H1 (cell line): Measurements from ENCODE around the gene RRP9. TPM values are rescaled to one million over a fixed set of nuclear protein-coding genes. Genes with fewer than 3 reads are reported as not detected.

ENCODE experiments used
- CTCF ChIA-PET: fragments of 300-600 bp; sonication (Branson Sonifier 250); formaldehyde crosslinking; loops from one replicate; lab custom pipeline; 2021; ENCODE audit not compliant: partially characterized antibody; lab: Charles Lee
- POLR2A ChIA-PET: fragments of 300-600 bp; sonication (Branson Sonifier 250); formaldehyde crosslinking; loops from one replicate; lab custom pipeline; 2021; ENCODE audit warnings: inconsistent platforms; ENCODE audit not compliant: partially characterized antibody; lab: Charles Lee
- DNase-seq, 2 experiments: peaks; one replicate each; pipeline versions ENCODE4 v3.0.0 to v3.0.0-alpha.2; 2010 to 2022; ENCODE audit warnings: low spot score in 2 of 2, low read depth in 1 of 2, mixed read lengths in 1 of 2
- FAIRE-seq: peaks from 2 replicates; lab custom pipeline; 2011; peaks lifted over from hg19 to GRCh38; lab: Jason Lieb, UNC
- H2AFZ ChIP-seq: 2 replicates; pipeline ENCODE4 v1.8.1; 2012; ENCODE audit warnings: low read length, inconsistent platforms
- H2AK5ac ChIP-seq: 2 replicates; pipeline ENCODE4 v1.6.1; 2013; ENCODE audit warnings: low read depth, low read length
- H2BK120ac ChIP-seq: replicated peaks from 2 replicates; pipeline ENCODE3; 2013; ENCODE audit warnings: low read depth, low read length, inconsistent platforms
- H2BK12ac ChIP-seq: 2 replicates; pipeline ENCODE4 v1.6.1; 2013; ENCODE audit warnings: low read depth, low read length
- H2BK15ac ChIP-seq: 2 replicates; pipeline ENCODE4 v1.6.1; 2013; ENCODE audit warnings: low read length
- H2BK20ac ChIP-seq: 2 replicates; pipeline ENCODE4 v1.6.1; 2013; ENCODE audit warnings: low read length
- H2BK5ac ChIP-seq: 2 replicates; pipeline ENCODE4 v1.6.1; 2013; ENCODE audit warnings: low read depth, low read length
- H3K14ac ChIP-seq: 2 replicates; pipeline ENCODE4 v1.6.1; 2013; ENCODE audit warnings: inconsistent platforms; ENCODE audit not compliant: insufficient read length
- H3K18ac ChIP-seq: 2 replicates; pipeline ENCODE4 v1.6.1; 2013; ENCODE audit warnings: low read length; ENCODE audit errors: extremely low read depth
- H3K23ac ChIP-seq: 2 replicates; pipeline ENCODE4 v1.6.1; 2013; ENCODE audit warnings: inconsistent platforms; ENCODE audit not compliant: insufficient read length
- H3K23me2 ChIP-seq: 2 replicates; pipeline ENCODE4 v1.6.1; 2013; ENCODE audit warnings: low read depth, low read length
- H3K27ac ChIP-seq: 2 replicates; pipeline ENCODE4 v1.6.1; 2011; ENCODE audit warnings: low read depth, low read length, inconsistent platforms
- H3K27me3 ChIP-seq, 4 experiments: replicated peaks in 1 of 4; 1 replicate in 1 of 4; 2 replicates in 3 of 4; pipeline versions ENCODE4 v1.6.1 to v1.8.1; 2011 to 2013; ENCODE audit warnings: low read length in 3 of 4, mild to moderate bottlenecking in 3 of 4, inconsistent platforms in 2 of 4, mixed read lengths in 2 of 4, moderate library complexity in 1 of 4; ENCODE audit not compliant: control insufficient read depth in 3 of 4, insufficient read depth in 3 of 4; ENCODE audit errors: extremely low read depth in 1 of 4
- H3K36me3 ChIP-seq, 4 experiments: 2 replicates each; pipeline versions ENCODE4 v1.6.1 to v1.8.1; 2011 to 2013; ENCODE audit warnings: mild to moderate bottlenecking in 4 of 4, low read length in 3 of 4, moderate library complexity in 2 of 4, control low read depth in 1 of 4, inconsistent platforms in 1 of 4; ENCODE audit not compliant: insufficient read depth in 4 of 4, control insufficient read depth in 2 of 4
- H3K4ac ChIP-seq: replicated peaks from 2 replicates; pipeline ENCODE3; 2013; ENCODE audit warnings: low read length, low read depth, mixed read lengths, inconsistent platforms; ENCODE audit not compliant: insufficient read length
- H3K4me1 ChIP-seq, 4 experiments: replicated peaks in 1 of 4; 1 replicate in 1 of 4; 2 replicates in 3 of 4; pipeline versions ENCODE4 v1.6.1 to v1.8.1; 2011 to 2013; ENCODE audit warnings: low read length in 3 of 4, inconsistent platforms in 2 of 4, mixed read lengths in 1 of 4; ENCODE audit not compliant: insufficient read depth in 4 of 4, control insufficient read depth in 3 of 4
- H3K4me2 ChIP-seq, 2 experiments: 2 replicates each; pipeline versions ENCODE4 v1.6.1 to v1.8.1; 2011 to 2013; ENCODE audit warnings: low read depth in 2 of 2, low read length in 2 of 2, control low read depth in 1 of 2, inconsistent platforms in 1 of 2, mild to moderate bottlenecking in 1 of 2; ENCODE audit not compliant: insufficient read depth in 1 of 2
- H3K4me3 ChIP-seq, 4 experiments: fragments of 200-600, 300-600 bp in 1 of 4; sonication (generic), shearing (Covaris generic), sonication (Bioruptor Twin) in 1 of 4; 2 replicates each; pipeline versions ENCODE4 v1.5.1 to v1.8.1; 2011 to 2016; ENCODE audit warnings: low read length in 4 of 4, low read depth in 3 of 4, control low read depth in 2 of 4, inconsistent platforms in 2 of 4, mild to moderate bottlenecking in 2 of 4, mixed read lengths in 1 of 4, moderate library complexity in 1 of 4; ENCODE audit not compliant: insufficient read depth in 2 of 4; ENCODE audit errors: extremely low read depth in 1 of 4
- H3K56ac ChIP-seq: replicated peaks from 2 replicates; pipeline ENCODE3; 2013; ENCODE audit warnings: low read depth, mild to moderate bottlenecking, mixed read lengths, low read length, inconsistent platforms; ENCODE audit not compliant: insufficient read length
- H3K79me1 ChIP-seq: 2 replicates; pipeline ENCODE4 v1.6.1; 2013; ENCODE audit warnings: low read depth, low read length, control low read depth
- H3K79me2 ChIP-seq, 2 experiments: 2 replicates each; pipeline versions ENCODE4 v1.6.1 to v1.8.1; 2012 to 2013; ENCODE audit warnings: low read length in 2 of 2, mild to moderate bottlenecking in 2 of 2, inconsistent platforms in 1 of 2; ENCODE audit not compliant: insufficient read depth in 2 of 2, control insufficient read depth in 1 of 2
- H3K9ac ChIP-seq, 4 experiments: replicated peaks in 1 of 4; 1 replicate in 1 of 4; 2 replicates in 3 of 4; pipeline versions ENCODE4 v1.6.1 to v1.8.1; 2011 to 2013; ENCODE audit warnings: low read depth in 3 of 4, low read length in 3 of 4, control low read depth in 2 of 4, mild to moderate bottlenecking in 2 of 4, moderate library complexity in 2 of 4, inconsistent platforms in 1 of 4; ENCODE audit errors: extremely low read depth in 1 of 4
- H3K9me3 ChIP-seq, 2 experiments: 2 replicates each; pipeline versions ENCODE4 v1.6.1 to v1.8.1; 2012 to 2013; ENCODE audit warnings: mild to moderate bottlenecking in 2 of 2, moderate library complexity in 2 of 2, control low read depth in 1 of 2, inconsistent platforms in 1 of 2, low read depth in 1 of 2, low read length in 1 of 2, mixed read lengths in 1 of 2; ENCODE audit not compliant: insufficient read depth in 2 of 2
- H4K20me1 ChIP-seq, 2 experiments: replicated peaks in 1 of 2; 2 replicates each; pipeline versions ENCODE3 to v1.8.1; 2011 to 2013; ENCODE audit warnings: inconsistent platforms in 2 of 2, low read length in 2 of 2, mild to moderate bottlenecking in 1 of 2; ENCODE audit not compliant: insufficient read depth in 2 of 2, control insufficient read depth in 1 of 2
- H4K5ac ChIP-seq: 2 replicates; pipeline ENCODE4 v1.6.1; 2013; ENCODE audit warnings: low read length, low read depth, mixed read lengths, inconsistent platforms; ENCODE audit not compliant: insufficient read length
- H4K8ac ChIP-seq: 2 replicates; pipeline ENCODE4 v1.8.0; 2013; ENCODE audit warnings: mild to moderate bottlenecking, moderate library complexity, low read length, inconsistent platforms; ENCODE audit not compliant: insufficient read depth; ENCODE audit errors: extremely low read depth
- H4K91ac ChIP-seq: replicated peaks from 2 replicates; pipeline ENCODE3; 2013; ENCODE audit warnings: low read length, mixed read lengths, inconsistent platforms; ENCODE audit not compliant: insufficient read length
- PHF8 ChIP-seq: fragments of 200-600 bp; sonication (generic); conservative IDR thresholded peaks from 2 replicates; pipeline ENCODE4 v1.7.1; 2012; ENCODE audit warnings: low read depth, mild to moderate bottlenecking, inconsistent platforms, low read length, moderate library complexity
- SAP30 ChIP-seq: fragments of 300-600 bp; sonication (generic); IDR thresholded peaks from 2 replicates; pipeline ENCODE4 v1.7.1; 2012; ENCODE audit warnings: low read length, moderate library complexity, mild to moderate bottlenecking, inconsistent platforms; ENCODE audit not compliant: insufficient read depth, insufficient replicate concordance
- YY1 ChIP-seq: IDR thresholded peaks from 2 replicates; pipeline ENCODE4 v1.6.1; 2011; ENCODE audit warnings: low read depth, mild to moderate bottlenecking, low read length
- WGBS, 2 experiments: shearing (Covaris generic) in 1 of 2; methylation state at CpG; one replicate each; pipeline versions ENCODE4 v1.1.6 to v1.1.7; 2013 to 2015; ENCODE audit warnings: low lambda C conversion rate in 2 of 2, mixed read lengths in 2 of 2, inconsistent platforms in 1 of 2, low coverage in 1 of 2, missing lambda C conversion rate in 1 of 2; ENCODE audit not compliant: insufficient replicate concordance in 2 of 2, insufficient coverage in 1 of 2, insufficient read length in 1 of 2; ENCODE audit errors: extremely low coverage in 1 of 2, missing lambda C conversion rate in 1 of 2; 5-methylcytosine and 5-hydroxymethylcytosine counted together
- polyA plus RNA-seq, 7 experiments: library from polyadenylated mRNA; depleted of rRNA in 3 of 7; stranded (reverse) in 5 of 7; unstranded in 2 of 7; fragments of >200 nt in 5 of 7; fragments of 200-250 nt in 2 of 7; gene quantifications; 1 replicate in 5 of 7; 2 replicates in 1 of 7; 4 replicates in 1 of 7; pipeline versions ENCODE4 v1.2.1 to v1.2.3, GENCODE V29; 2011 to 2013; ENCODE audit warnings: missing spikeins in 2 of 7, mixed read lengths in 2 of 7
- total RNA-seq: library from RNA; stranded (reverse); fragmentation: NEBNext Ultra II Directional; extraction: Animal tissue kit (Norgen Biotek cat#: 25700); gene quantifications from 2 replicates; pipeline ENCODE4 v1.2.1, GENCODE V29; 2021

The RRP9 gene
- total and polyA plus RNA-seq, 2 of the 8 experiments (the other 6 are each of a cell fraction or from before 2014, with no cell fraction given) = 55.6 to 68.9 TPM

GRCh38 chr3:51908026-51908425 is 33.7 kb downstream of the RRP9 start:
- Histone ChIP-seq H3K4me3 (no peak overlapping the region), H3K23ac (no peak overlapping the region), H4K20me1 (no peaks in the 10 kb centered on the region), H3K4ac (no peak overlapping the region), H3K9ac (no peak overlapping the region), H4K91ac (no peak overlapping the region), H3K27ac (no peak overlapping the region), H3K9me3 (no peaks in the 10 kb centered on the region; a peak in 1 of 4 replicates), H2BK12ac (no peak overlapping the region), H3K4me2 (no peak overlapping the region), H3K36me3 (no peaks in the 10 kb centered on the region), H2BK5ac (no peak overlapping the region), H3K79me1 (no peaks in the 10 kb centered on the region), H4K5ac (no peak overlapping the region), H3K14ac (no peak overlapping the region), H4K8ac (no peak overlapping the region), H3K27me3 (no peaks in the 10 kb centered on the region), H2AK5ac (no peak overlapping the region), H2BK120ac (no peak overlapping the region), H3K4me1 (no peaks in the 10 kb centered on the region), H3K23me2 (no peaks in the 10 kb centered on the region; the same call in 1 of the 2 replicates), H2AFZ (no peak overlapping the region), H3K79me2 (no peaks in the 10 kb centered on the region; a peak in 1 of 4 replicates), H2BK20ac (no peak overlapping the region), H3K56ac (no peak overlapping the region), H3K18ac (no peak overlapping the region), H2BK15ac (no peak overlapping the region)
- POLR2A ChIA-PET = no interaction called here
- FAIRE-seq = no peak
- WGBS, 2 experiments = 85% methylated on average over 4 of the region's 4 CpGs; no CpG with 5 or more reads in 1 of the 2 experiments
- CTCF ChIA-PET = interaction anchor here (1.1 kb wide), 1 partner anchor 467 kb away, joined by 5 read pairs; no protein-coding TSS in a partner anchor
- DNase-seq = no peak
- TF ChIP-seq SAP30 (no peak), PHF8 (no peak), YY1 (no peak)
